Fibroblast of the conjunctiva (primary cell): ENCODE measurements around the gene PTPN14.

Experiments
- DNase-seq: peaks from one replicate; pipeline ENCODE4 v3.0.0-alpha.2; 2010; ENCODE audit warnings: low read depth

The PTPN14 gene

DNA sequence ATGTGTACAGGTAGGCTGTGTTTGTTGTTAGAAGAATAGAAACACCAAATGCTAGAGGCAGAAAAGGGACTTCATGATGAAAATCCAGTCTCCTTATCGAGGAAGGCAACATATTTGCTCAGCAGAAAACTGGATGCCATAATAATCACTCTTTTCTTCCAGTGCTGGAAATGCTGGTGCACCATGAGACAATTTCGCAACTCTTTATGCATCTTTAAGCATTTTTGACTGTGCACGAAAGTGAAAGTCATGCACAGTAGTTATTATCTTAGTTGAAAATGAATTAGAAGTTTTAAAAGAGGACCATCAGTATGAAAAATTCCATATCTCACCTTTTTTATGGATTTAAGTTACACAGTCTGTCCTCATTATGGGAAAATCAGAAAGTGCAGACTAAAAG is 241.4 kb downstream of the PTPN14 start:
- no peak for DNase-seq

- no peak for DNase-seq
Observed at GRCh38 chr1:214306269-214306668, 245.1 kb downstream of the PTPN14 start.

DNA sequence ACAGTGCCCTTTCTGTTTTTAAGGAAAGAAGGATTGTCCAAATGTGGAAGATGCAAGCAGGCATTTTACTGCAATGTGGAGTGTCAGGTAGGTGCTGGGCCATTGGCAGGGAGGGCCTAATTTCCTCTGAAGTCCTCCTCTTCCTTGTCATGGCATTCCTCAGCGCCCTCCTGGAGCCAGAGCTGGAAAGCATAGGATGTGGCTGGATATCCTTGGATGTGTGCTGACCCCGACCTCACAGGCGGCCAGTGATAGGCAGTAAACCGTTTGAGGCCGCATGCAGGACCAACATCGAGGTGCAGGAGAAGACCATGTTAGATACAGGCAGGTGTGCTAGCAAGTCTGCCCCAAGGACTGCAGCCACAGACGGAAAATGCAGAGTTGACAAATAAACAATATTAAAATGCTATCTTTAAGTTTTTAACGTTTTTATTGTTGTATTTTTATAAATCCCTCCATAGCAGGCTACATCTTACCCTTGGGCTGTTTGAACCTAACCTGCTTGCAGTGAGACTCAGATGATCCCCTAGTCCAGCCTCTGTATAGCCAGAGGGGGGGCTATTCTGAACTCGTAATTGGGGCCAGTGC is 246.1 kb downstream of the PTPN14 start:
- no peak for DNase-seq

DNA sequence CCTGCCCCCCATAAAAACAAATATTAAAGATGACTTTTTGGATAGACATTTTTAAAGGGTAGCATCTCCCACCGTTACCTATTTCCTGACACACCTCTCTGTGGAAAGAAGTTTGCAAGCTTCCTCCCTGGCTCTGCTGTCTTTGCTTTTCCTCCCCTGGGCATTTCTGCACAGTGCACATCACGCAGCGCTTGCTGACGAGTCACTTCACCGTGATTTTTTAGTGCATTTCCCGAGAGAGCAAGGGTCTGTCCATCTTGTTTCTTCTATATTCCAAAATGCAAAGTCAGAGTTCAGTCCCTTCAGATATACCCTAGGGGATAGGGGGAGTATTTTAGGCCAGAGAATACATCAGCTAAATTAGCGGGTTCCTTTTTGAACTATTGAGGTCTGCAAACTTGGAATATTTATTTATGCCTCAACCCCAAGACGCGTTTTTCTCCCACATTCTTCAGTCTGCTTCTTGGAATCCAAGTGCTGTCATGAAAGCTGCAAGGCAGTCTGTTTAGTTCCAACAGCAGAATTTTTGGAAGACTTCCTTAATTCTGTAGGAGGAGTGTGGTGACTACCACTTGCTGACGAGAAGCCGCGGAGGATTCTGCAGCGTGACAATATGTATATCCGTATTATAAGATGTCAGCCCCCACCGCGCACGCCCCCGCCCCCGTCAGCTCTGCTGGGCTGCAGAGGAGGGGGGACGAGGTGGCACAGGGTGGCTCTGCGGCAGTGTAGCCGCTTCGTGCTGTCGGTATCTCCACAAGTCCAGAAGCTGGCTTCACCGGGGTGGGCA is 248.1 kb downstream of the PTPN14 start:
- no peak for DNase-seq

DNA sequence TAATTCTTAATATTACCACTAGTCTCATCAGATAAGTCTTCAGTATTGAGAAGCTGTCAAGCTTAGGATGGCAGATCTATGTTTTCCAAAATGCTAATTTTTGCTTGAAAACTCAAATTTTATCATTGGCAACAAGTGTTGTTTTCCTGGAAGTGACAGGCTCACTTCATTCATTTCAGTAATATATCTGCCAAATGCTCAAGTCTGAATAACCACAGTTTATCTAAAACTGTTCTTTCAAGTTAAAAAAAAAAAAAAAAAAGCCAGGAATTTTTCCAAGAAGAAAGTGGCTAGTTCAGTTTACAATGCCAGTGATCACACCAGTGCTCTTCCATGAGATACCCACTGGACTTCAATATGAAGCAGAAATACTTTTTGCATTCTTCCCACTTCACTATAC is 249.9 kb downstream of the PTPN14 start:
- DNase-seq = no peak

DNA sequence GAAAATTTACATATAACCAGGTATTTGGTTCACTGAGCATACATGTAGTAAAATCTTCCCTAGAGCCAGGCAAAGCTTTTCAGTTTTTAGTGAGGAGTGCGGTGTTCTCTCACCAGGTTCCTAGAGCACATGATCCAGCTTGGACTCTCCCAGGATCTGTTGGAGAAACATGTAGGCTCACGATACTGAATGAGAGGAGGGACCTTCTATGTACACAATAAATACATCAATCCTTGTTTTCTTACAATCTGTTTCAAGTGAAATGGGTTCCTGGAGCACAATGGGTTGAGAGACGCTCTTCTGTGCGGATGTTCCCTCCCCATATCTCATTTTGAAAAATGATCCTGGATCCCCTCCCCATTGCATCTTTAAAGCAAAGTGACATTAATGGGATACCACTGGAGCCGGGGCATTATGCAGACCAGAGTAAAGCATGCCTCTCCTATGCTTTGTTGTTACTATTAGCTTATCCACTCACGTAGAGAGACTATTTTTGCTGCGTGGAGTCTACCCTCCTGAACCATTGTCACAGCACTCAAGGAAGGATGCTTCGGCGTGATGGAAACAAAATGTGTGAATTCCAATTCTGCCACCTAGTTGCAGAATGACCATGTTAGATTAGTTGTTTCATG is 251.1 kb downstream of the PTPN14 start:
- DNase-seq = no peak
